GM12892 (cell line): ENCODE measurements around the gene IQCF6.

Experiments
- POLR2A ChIP-seq: IDR thresholded peaks from 2 replicates; pipeline ENCODE4 v1.6.1; 2011; ENCODE audit warnings: low read depth, low read length, control low read depth
- POLR2AphosphoS5 ChIP-seq: IDR thresholded peaks from 2 replicates; pipeline ENCODE4 v1.6.1; 2011; ENCODE audit warnings: low read depth, low read length, control low read depth
- TAF1 ChIP-seq: IDR thresholded peaks from 2 replicates; pipeline ENCODE4 v1.6.1; 2011; ENCODE audit warnings: low read depth, mild to moderate bottlenecking, control low read depth, low read length, borderline replicate concordance

DNA sequence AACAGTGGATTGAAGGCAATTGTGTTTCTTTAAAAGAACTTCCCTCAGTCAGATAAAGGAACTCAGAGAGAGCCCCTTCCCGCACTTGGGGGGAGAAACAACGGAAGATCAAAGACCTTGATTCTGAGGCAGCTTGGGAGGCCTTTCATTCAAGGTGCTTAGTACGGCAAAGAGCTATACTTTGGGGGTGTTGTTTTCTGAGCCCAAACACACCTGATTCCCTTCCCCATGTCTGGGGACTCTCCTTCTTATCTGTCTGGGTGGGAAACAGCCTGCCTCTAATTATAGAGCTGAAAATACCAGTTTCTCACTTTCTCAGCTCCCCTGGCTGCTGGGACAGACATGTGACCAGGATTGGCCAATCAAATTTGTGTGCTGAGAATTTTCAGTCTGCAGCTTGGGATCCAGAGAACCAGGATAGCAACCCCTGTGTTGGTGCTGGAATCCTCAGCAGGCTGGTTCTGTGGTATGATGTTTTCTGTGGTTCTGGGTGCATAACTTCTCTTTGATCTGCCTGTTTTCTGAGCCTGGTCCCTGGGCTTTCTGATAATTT is 19.4 kb upstream of the IQCF6 start:
- TF ChIP-seq POLR2A: no peak
- TF ChIP-seq TAF1: no peak
- TF ChIP-seq POLR2AphosphoS5: no peak
